Measurements from ENCODE around the gene ARHGAP4. TPM values are rescaled to one million over a fixed set of nuclear protein-coding genes. Genes with fewer than 3 reads are reported as not detected.

The ARHGAP4 gene
- total and polyA plus RNA-seq, 2 donors (not counting 3 experiments of a cell fraction or from before 2014, with no cell fraction given), result 20.9 to 33.3 TPM

GRCh38 chrX:153926552-153926857 is 441 bp upstream of the ARHGAP4 start:
- Histone ChIP-seq H3K9ac (replicated peaks; ENCODE audit: extremely low read depth, insufficient read depth, low read length) (peak overlapping the region; percentile 48), H4K20me1 (replicated peaks; ENCODE audit: control insufficient read depth, extremely low read depth, insufficient read depth, low read length) (no peaks in the 10 kb centered on the region), H3K4me1 (ENCODE audit: control insufficient read depth, extremely low read depth, insufficient read depth, low read length) (peaks cover 51% of the 10 kb centered on the region), H3K4me2 (ENCODE audit: insufficient read depth, low read length) (peak overlapping the region; percentile 52), H3K9me1 (replicated peaks; ENCODE audit: control insufficient read depth, extremely low read depth, insufficient read depth, low read length) (no peaks in the 10 kb centered on the region), H3K27ac (ENCODE audit: insufficient read depth, low read depth, low read length) (peak overlapping the region; percentile 100), H3K36me3 (ENCODE audit: control insufficient read depth in 2 of 2, extremely low read depth in 1 of 2, insufficient read depth in 2 of 2, low read length in 2 of 2) (peaks cover 0 to 7% of the 10 kb centered on the region in 2 experiments), H2AFZ (ENCODE audit: low read depth, low read length) (no peak overlapping the region), H3K79me2 (ENCODE audit: control insufficient read depth, insufficient read depth, low read length) (peaks cover 5% of the 10 kb centered on the region), H3K27me3 (ENCODE audit: control insufficient read depth in 2 of 2, insufficient read depth in 2 of 2, low read length in 2 of 2) (no peaks in the 10 kb centered on the region), H3K9me3 (replicated peaks; ENCODE audit: control insufficient read depth, insufficient read depth, low read length) (no peaks in the 10 kb centered on the region), H3K4me3 (replicated peaks in 1 of 3; ENCODE audit: insufficient read depth in 1 of 3, low read depth in 1 of 3, low read length in 3 of 3) (peak overlapping the region in 1 of 3 experiments; percentile 5)
- BruUV-seq (replicated peaks), result no TSS peak
- POLR2A ChIA-PET, result interaction anchor here (1.3 to 1.6 kb wide), 2 partner anchors 21 to 160 kb away, joined by 3 to 4 read pairs; no protein-coding TSS in a partner anchor
- CTCF ChIA-PET, result interaction anchor here (9.0 kb wide), 1 partner anchor 22 kb away, joined by 253 read pairs; the partner anchor contains the start of gene RENBP
- FAIRE-seq (no peak), DNase-seq (ENCODE audit: low read depth, low spot score) (no peak)
- no peak for TF ChIP-seq GATA2 (IDR thresholded peaks at IDR 0.05; ENCODE audit: insufficient read depth, insufficient read length, low read depth, low read length)
- no peak for TF ChIP-seq JUN (IDR thresholded peaks at IDR 0.05; ENCODE audit: borderline replicate concordance, insufficient read depth, insufficient read length, low read depth)
- no peak for TF ChIP-seq MAX (IDR thresholded peaks at IDR 0.05; ENCODE audit: insufficient read depth, insufficient read length)
- TF ChIP-seq FOS (IDR thresholded peaks at IDR 0.05; ENCODE audit: borderline replicate concordance, insufficient read depth, low read length), result no peak
- no peak for TF ChIP-seq POLR2AphosphoS5 (IDR thresholded peaks at IDR 0.05; ENCODE audit: insufficient read depth, low read depth, low read length)
- no peak for TF ChIP-seq MYC (IDR thresholded peaks at IDR 0.05; ENCODE audit: low read depth, low read length)
- intact Hi-C loops (cut with micrococcal nuclease) (no loop called here), dilution Hi-C loops (cut with MboI; ENCODE audit: extremely low pct_ligation_motif_present, low sequenced_read_pairs) (no loop called here)

- ChIA-PET CTCF (interaction anchor here (4.2 to 9.0 kb wide), 2 partner anchors 8 to 23 kb away, joined by 29 to 253 read pairs; partner anchors contain the start of genes NAA10 and RENBP), POLR2A (interaction anchor here (1.3 to 1.6 kb wide), 2 partner anchors 46 to 159 kb away, joined by 3 read pairs; partner anchors contain the start of gene HCFC1)
- dilution Hi-C loops (cut with MboI; ENCODE audit: extremely low pct_ligation_motif_present, low sequenced_read_pairs), result no loop called here
- TF ChIP-seq POLR2A (IDR thresholded peaks at IDR 0.05; ENCODE audit: low read depth, low read length) (no peak), POLR2AphosphoS5 (IDR thresholded peaks at IDR 0.05; ENCODE audit: insufficient read depth, low read depth, low read length) (no peak), GATA2 (IDR thresholded peaks at IDR 0.05; ENCODE audit: insufficient read depth, insufficient read length, low read depth, low read length) (no peak), JUN (IDR thresholded peaks at IDR 0.05; ENCODE audit: borderline replicate concordance, insufficient read depth, insufficient read length, low read depth) (no peak), MYC (IDR thresholded peaks at IDR 0.05; ENCODE audit: low read depth, low read length) (no peak), FOS (IDR thresholded peaks at IDR 0.05; ENCODE audit: borderline replicate concordance, insufficient read depth, low read length) (no peak), EZH2 (IDR thresholded peaks at IDR 0.05; ENCODE audit: borderline replicate concordance, low read depth, low read length, severe bottlenecking) (no peak), MAX (IDR thresholded peaks at IDR 0.05; ENCODE audit: insufficient read depth, insufficient read length) (no peak), CTCF (IDR thresholded peaks at IDR 0.05; ENCODE audit: extremely low read depth in 1 of 2, insufficient read depth in 1 of 2, low read depth in 1 of 2, low read length in 2 of 2) (no peak)
- peaks cover 0 to 2% of the 10 kb centered on the region in 2 experiments for H3K36me3 ChIP-seq (ENCODE audit: control insufficient read depth in 2 of 2, extremely low read depth in 1 of 2, insufficient read depth in 2 of 2, low read length in 2 of 2)
- FAIRE-seq (no peak), DNase-seq (ENCODE audit: low read depth, low spot score) (no peak)
- no TSS peak for BruUV-seq (replicated peaks)
- H3K4me3 ChIP-seq (replicated peaks in 1 of 3; ENCODE audit: insufficient read depth in 1 of 3, low read depth in 1 of 3, low read length in 3 of 3), result peak overlapping the region in 1 of 3 experiments; percentile 5
- H4K20me1 ChIP-seq (replicated peaks; ENCODE audit: control insufficient read depth, extremely low read depth, insufficient read depth, low read length), result no peaks in the 10 kb centered on the region
- H3K27me3 ChIP-seq (ENCODE audit: control insufficient read depth in 2 of 2, insufficient read depth in 2 of 2, low read length in 2 of 2), result no peaks in the 10 kb centered on the region
- no peaks in the 10 kb centered on the region for H3K9me1 ChIP-seq (replicated peaks; ENCODE audit: control insufficient read depth, extremely low read depth, insufficient read depth, low read length)
- peaks cover 2% of the 10 kb centered on the region for H3K79me2 ChIP-seq (ENCODE audit: control insufficient read depth, insufficient read depth, low read length)
- H3K4me2 ChIP-seq (ENCODE audit: insufficient read depth, low read length), result peak overlapping the region; percentile 49
- no peak overlapping the region for H2AFZ ChIP-seq (ENCODE audit: low read depth, low read length)
- H3K9me3 ChIP-seq (replicated peaks; ENCODE audit: control insufficient read depth, insufficient read depth, low read length), result no peaks in the 10 kb centered on the region
- peak overlapping the region; percentile 100 for H3K27ac ChIP-seq (ENCODE audit: insufficient read depth, low read depth, low read length)
- no peak overlapping the region for H3K9ac ChIP-seq (replicated peaks; ENCODE audit: extremely low read depth, insufficient read depth, low read length)
- H3K4me1 ChIP-seq (ENCODE audit: control insufficient read depth, extremely low read depth, insufficient read depth, low read length), result peaks cover 51% of the 10 kb centered on the region
- intact Hi-C loops (cut with micrococcal nuclease), result no loop called here
Measured at GRCh38 chrX:153925387-153925738, 701 bp downstream of the ARHGAP4 start.

Measured in endothelial cell of umbilical vein (primary cell).